ENCODE results near the gene FOXD4.
"Not testable (repeated sequence)": the region's sequence is repeated elsewhere in the genome, so short reads cannot be mapped to it uniquely, and the experiment has no call there.

DNA sequence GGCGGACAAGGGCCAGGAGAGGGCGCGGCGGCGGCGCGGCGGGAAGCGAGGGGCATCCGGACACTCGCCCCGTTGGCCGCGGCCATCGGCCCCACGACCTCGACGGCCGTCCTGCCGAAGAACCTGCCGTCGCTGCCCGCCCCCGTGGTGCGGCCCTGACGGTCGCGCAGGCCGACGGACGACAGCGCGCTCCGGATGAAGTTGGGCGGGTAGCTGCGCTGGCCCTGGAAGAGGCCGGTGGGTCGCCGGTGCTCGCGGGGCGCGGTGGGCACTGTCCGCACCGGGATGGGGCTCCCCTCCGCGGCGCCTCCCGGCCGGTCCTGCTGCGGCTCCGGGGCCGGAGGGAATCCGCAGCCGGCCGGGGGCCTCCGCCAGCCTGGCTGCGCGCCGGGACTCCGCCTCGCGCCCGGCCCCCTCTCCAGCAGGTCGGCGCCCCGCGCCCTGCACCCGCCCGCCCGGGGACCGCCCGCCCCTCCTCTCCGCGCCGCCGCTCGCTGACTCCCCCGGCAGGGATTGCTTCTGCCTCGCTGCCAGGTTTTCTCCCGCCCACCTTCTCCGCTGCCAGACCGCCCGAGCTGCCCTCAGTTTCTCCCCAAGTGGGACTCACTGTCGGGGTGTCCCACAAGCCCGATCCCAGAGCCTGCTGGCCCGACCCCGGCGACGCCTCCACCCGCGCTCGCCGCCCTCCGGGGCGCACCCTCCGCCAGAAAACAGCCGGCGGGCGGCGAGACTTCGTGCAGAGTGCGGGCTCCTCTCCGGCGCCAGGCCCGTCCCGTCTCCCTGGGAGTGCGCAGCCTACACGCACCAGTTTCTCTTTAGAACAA is 44.9 kb downstream of the FOXD4 start:
- TF ChIP-seq, protein P1, sequence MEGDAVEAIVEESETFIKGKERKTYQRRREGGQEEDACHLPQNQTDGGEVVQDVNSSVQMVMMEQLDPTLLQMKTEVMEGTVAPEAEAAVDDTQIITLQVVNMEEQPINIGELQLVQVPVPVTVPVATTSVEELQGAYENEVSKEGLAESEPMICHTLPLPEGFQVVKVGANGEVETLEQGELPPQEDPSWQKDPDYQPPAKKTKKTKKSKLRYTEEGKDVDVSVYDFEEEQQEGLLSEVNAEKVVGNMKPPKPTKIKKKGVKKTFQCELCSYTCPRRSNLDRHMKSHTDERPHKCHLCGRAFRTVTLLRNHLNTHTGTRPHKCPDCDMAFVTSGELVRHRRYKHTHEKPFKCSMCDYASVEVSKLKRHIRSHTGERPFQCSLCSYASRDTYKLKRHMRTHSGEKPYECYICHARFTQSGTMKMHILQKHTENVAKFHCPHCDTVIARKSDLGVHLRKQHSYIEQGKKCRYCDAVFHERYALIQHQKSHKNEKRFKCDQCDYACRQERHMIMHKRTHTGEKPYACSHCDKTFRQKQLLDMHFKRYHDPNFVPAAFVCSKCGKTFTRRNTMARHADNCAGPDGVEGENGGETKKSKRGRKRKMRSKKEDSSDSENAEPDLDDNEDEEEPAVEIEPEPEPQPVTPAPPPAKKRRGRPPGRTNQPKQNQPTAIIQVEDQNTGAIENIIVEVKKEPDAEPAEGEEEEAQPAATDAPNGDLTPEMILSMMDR (IDR thresholded peaks at IDR 0.05; ENCODE audit: low read depth, low read length): not testable (repeated sequence)
- not testable (repeated sequence) for TF ChIP-seq EZH2phosphoT487 (IDR thresholded peaks at IDR 0.05; ENCODE audit: low read depth)
